Lower leg skin (tissue), 4 donors: ENCODE data around the gene PABPC1L2A. TPM values are rescaled to one million over a fixed set of nuclear protein-coding genes. Genes with fewer than 3 reads are reported as not detected.
A peak's percentile ranks its signal among the peaks of the same experiment; 100 is the strongest.
"Not testable (repeated sequence)": the region's sequence is repeated elsewhere in the genome, so short reads cannot be mapped to it uniquely, and the experiment has no call there.

Experiments used
- DNase-seq, 2 donors: peaks; one replicate each; pipeline ENCODE4 v3.0.0-alpha.2; 2019; ENCODE audit warnings: low spot score in 2 of 2
- H3K4me3 ChIP-seq: fragments of 200-600 bp; sonication (generic); 2 replicates; pipeline ENCODE4 v1.5.1; 2017; ENCODE audit warnings: mild to moderate bottlenecking, low read depth; ENCODE audit not compliant: poor library complexity, severe bottlenecking
- CTCF ChIP-seq, 3 donors: fragments of 450-650 bp; IDR thresholded peaks; one replicate each; pipeline ENCODE4 v1.5.1; 2016; ENCODE audit warnings: antibody characterized with exemption in 3 of 3, mild to moderate bottlenecking in 3 of 3, moderate library complexity in 2 of 3
- POLR2A ChIP-seq, 2 donors: fragments of 450-650 bp; IDR thresholded peaks; one replicate each; pipeline ENCODE4 v1.6.1; 2016 to 2017; ENCODE audit warnings: antibody characterized with exemption in 2 of 2, mild to moderate bottlenecking in 1 of 2, moderate library complexity in 1 of 2
- WGBS, 2 donors: methylation state at CpG; one replicate each; pipeline ENCODE4 v1.1.5; 2018; 5-methylcytosine and 5-hydroxymethylcytosine counted together
- intact Hi-C: fragments of 100-400 bp; cut with DNase I; formaldehyde crosslinking; loops from one replicate; pipeline ENCODE4 v1.15.0; 2023; ENCODE audit warnings: low total_unique reads
- total RNA-seq, 4 donors: library from RNA; depleted of rRNA; stranded (reverse); fragments of >200 nt; gene quantifications; one replicate each; pipeline ENCODE4 v1.1.0, GENCODE V29; 2016

PABPC1L2A gene
- total RNA-seq: under 1 TPM in 1 of 4 donors, not detected in 3; 0.13 TPM

- intact Hi-C loops, H3K4me3 ChIP-seq, DNase-seq: not testable (repeated sequence)
- 68% methylated on average over 22 of the region's 45 CpGs; no CpG with 5 or more reads in 1 of the 2 donors for WGBS, 2 donors
Observed at GRCh38 chrX:73079024-73079562, at the start of gene PABPC1L2A. TSS of gene PABPC1L2A (minus strand) at chrX:73079512. CDS start at chrX:73079386, 126 bp downstream.

DNA sequence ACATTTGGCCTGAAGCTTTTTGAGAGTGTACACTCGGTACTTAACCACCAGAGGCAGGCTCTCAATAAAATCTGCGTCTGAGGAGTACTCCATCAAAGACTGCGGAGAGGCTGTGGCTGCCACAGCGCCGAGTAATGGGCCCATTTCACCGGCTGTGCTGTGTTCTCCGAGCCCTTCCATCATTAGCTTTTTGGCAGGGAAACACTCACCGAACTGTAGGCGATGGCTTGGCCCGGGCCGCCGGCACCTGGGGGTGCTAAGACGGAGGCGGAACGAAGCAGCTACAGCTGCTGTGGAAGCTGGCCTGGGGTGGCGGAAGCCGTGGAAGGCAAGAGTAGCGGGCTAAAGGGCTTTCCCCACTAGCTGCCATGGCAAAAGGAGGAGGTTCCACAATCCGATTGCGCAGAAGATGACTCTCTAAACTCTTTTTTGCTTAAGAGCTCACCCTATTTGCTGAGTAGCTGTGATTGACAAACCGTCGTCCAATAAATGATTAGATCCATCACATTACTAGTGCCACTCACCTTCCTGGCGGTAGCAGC is 48.5 kb upstream of the PABPC1L2A start:
- DNase-seq: no peak
- no peak overlapping the region for H3K4me3 ChIP-seq

GRCh38 chrX:73126240-73126639 is 46.9 kb upstream of the PABPC1L2A start:
- intact Hi-C loops: no loop called here
- 79 to 81% methylated on average over 6 of the region's 6 CpGs for WGBS, 2 donors
- no peak overlapping the region for H3K4me3 ChIP-seq
- TF ChIP-seq POLR2A (IDR thresholded peaks at IDR 0.05): no peak
- no peak for TF ChIP-seq CTCF (IDR thresholded peaks at IDR 0.05)
- DNase-seq: no peak

More for the DNA sequence above, 48.5 kb upstream of the PABPC1L2A start:
- WGBS, 2 donors: 42 to 48% methylated on average over 22 to 23 of the region's 23 CpGs
- intact Hi-C loops: no loop called here
- TF ChIP-seq CTCF (IDR thresholded peaks at IDR 0.05) (no peak), POLR2A (IDR thresholded peaks at IDR 0.05) (no peak)

GRCh38 chrX:73099505-73099904 is 20.2 kb upstream of the PABPC1L2A start:
- intact Hi-C loops, H3K4me3 ChIP-seq: not testable (repeated sequence)
- 81 to 92% methylated on average over 5 to 9 of the region's 9 CpGs for WGBS, 2 donors
- DNase-seq: peak in 1 of 2 donors; percentile 50

- intact Hi-C loops, DNase-seq, H3K4me3 ChIP-seq: not testable (repeated sequence)
- 23 to 41% methylated on average over 1 of the region's 1 CpG for WGBS, 2 donors
Observed at GRCh38 chrX:73086766-73087165, 7.5 kb upstream of the PABPC1L2A start.

- DNase-seq, H3K4me3 ChIP-seq, intact Hi-C loops: not testable (repeated sequence)
- WGBS, 2 donors: no CpG with 5 or more reads among the region's 44 CpGs
Observed at GRCh38 chrX:73079884-73080283, 572 bp upstream of the PABPC1L2A start.

DNA sequence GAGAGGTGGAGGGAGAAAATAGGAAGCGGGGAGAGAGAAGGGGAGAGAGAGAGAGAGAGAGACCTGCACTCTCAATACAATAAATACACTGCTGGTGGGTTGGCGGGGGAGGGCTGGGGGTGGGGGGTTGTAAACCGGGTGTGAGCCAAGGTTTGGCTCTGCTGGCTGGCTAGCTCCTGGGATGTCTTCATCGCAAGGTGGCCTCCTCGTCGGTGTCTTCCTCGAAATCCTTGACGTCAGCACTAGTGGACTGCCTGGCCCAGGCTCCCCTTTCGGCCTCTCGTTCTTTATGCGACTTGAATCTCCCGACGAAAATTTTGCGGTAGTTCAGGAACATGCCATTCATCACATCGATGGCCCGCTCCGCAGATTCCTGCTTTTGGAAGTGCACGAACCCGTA is 715 bp downstream of the PABPC1L2A start:
- DNase-seq, intact Hi-C loops, H3K4me3 ChIP-seq: not testable (repeated sequence)
- WGBS, 2 donors: no CpG with 5 or more reads among the region's 19 CpGs

GRCh38 chrX:73076838-73077237 is 2.5 kb downstream of the PABPC1L2A start:
- H3K4me3 ChIP-seq: no peak overlapping the region
- WGBS, 2 donors: 17 to 22% methylated on average over 2 of the region's 2 CpGs
- TF ChIP-seq CTCF (IDR thresholded peaks at IDR 0.05): no peak
- TF ChIP-seq POLR2A (IDR thresholded peaks at IDR 0.05): no peak
- DNase-seq: no peak
- intact Hi-C loops: no loop called here
